ENCODE data around the gene KRTAP5-6. TPM values are rescaled to one million over a fixed set of nuclear protein-coding genes. Genes with fewer than 3 reads are reported as not detected.

The KRTAP5-6 gene
- total RNA-seq, 1 experiment from 2014 or later, result not detected

DNA sequence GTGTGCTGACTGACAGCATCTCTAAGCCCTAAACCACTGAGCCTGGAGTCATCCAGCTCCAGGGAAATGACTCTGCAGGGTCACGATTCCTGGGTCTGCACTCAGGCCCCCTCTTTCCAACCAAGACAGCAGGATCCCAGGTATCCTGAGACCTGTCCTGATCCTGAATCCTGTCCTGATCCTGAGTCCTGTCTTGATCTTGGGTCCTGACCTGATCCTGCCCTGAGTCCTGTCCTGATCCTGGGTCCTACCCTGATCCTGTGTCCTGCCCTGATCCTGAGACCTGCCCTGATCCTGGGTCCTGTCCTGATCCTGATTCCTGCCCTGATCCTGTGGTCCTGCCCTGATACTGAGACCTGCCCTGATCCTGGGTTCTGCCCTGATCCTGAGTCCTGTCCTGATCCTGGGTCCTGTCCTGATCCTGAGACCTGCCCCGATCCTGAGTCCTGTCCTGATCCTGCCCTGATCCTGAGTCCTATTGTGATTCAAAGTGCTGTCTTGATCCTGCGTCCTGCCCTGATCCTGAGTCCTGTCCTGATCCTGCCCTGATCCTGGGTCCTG lies 1.4 kb upstream of the KRTAP5-6 start:
- intact Hi-C loops (cut with micrococcal nuclease), result no loop called here
- BruUV-seq (replicated peaks), result no TSS peak
- Histone ChIP-seq H3K27me3 (ENCODE audit: insufficient read depth, low read length) (no peaks in the 10 kb centered on the region), H3K9me2 (ENCODE audit: insufficient read depth) (no peaks in the 10 kb centered on the region), H3K9me3 (ENCODE audit: control insufficient read depth in 1 of 2, insufficient read depth in 1 of 2, low read depth in 1 of 2, low read length in 2 of 2) (no peaks in the 10 kb centered on the region), H3K4me3 (replicated peaks in 1 of 2; ENCODE audit: low read depth in 1 of 2, low read length in 2 of 2) (no peak overlapping the region), H3K4me1 (ENCODE audit: control insufficient read depth in 1 of 2, insufficient read depth in 2 of 2, low read length in 2 of 2) (peaks cover 0 to 12% of the 10 kb centered on the region in 2 experiments; a peak in 2 of 4 replicates), H3K9ac (ENCODE audit: low read length) (no peak overlapping the region), H3K79me2 (ENCODE audit: insufficient read depth, low read length) (no peaks in the 10 kb centered on the region), H3K27ac (ENCODE audit: low read depth, low read length) (no peak overlapping the region), H2AFZ (ENCODE audit: low read depth, low read length, poor library complexity, severe bottlenecking) (no peak overlapping the region), H3K36me3 (ENCODE audit: control insufficient read depth in 1 of 2, insufficient read depth in 2 of 2, low read length in 2 of 2) (no peaks in the 10 kb centered on the region), H3K4me2 (ENCODE audit: low read length) (no peak overlapping the region), H4K20me1 (ENCODE audit: insufficient read depth) (no peaks in the 10 kb centered on the region)
- CTCF ChIA-PET, result interaction anchor here (3.2 to 5.5 kb wide), 2 partner anchors 137 to 456 kb away, joined by 45 to 259 read pairs; partner anchors contain the start of gene SYT8
- RAD21 ChIA-PET (ENCODE audit: low non-redundant PET in 1 of 2, low total read pairs in 2 of 2, uncharacterized antibody in 2 of 2, unreplicated experiment in 2 of 2), result no interaction called here
- TF ChIP-seq TCF7L2 (IDR thresholded peaks at IDR 0.05; ENCODE audit: borderline replicate concordance, extremely low read depth, insufficient read depth, insufficient read length) (no peak), POLR2AphosphoS5 (IDR thresholded peaks at IDR 0.05; ENCODE audit: low read depth, low read length) (no peak), CBX3 (IDR thresholded peaks at IDR 0.05; ENCODE audit: low read depth) (no peak), EZH2 (IDR thresholded peaks at IDR 0.05) (no peak), ZNF274 (IDR thresholded peaks at IDR 0.05; ENCODE audit: low read depth, low read length) (no peak), POLR2A (IDR thresholded peaks at IDR 0.05; ENCODE audit: borderline replicate concordance, extremely low read depth, insufficient read depth, insufficient read length) (no peak), SP1 (IDR thresholded peaks at IDR 0.05; ENCODE audit: low read depth) (no peak), FOSL1 (IDR thresholded peaks at IDR 0.05; ENCODE audit: low read depth) (no peak), RAD21 (IDR thresholded peaks at IDR 0.05; ENCODE audit: low read depth) (no peak), EZH2phosphoT487 (IDR thresholded peaks at IDR 0.05; ENCODE audit: borderline replicate concordance) (no peak), SIN3A (IDR thresholded peaks at IDR 0.05; ENCODE audit: low read depth) (no peak), ELF1 (IDR thresholded peaks at IDR 0.05; ENCODE audit: borderline replicate concordance, low read depth) (no peak)
- TF ChIP-seq, protein P1, sequence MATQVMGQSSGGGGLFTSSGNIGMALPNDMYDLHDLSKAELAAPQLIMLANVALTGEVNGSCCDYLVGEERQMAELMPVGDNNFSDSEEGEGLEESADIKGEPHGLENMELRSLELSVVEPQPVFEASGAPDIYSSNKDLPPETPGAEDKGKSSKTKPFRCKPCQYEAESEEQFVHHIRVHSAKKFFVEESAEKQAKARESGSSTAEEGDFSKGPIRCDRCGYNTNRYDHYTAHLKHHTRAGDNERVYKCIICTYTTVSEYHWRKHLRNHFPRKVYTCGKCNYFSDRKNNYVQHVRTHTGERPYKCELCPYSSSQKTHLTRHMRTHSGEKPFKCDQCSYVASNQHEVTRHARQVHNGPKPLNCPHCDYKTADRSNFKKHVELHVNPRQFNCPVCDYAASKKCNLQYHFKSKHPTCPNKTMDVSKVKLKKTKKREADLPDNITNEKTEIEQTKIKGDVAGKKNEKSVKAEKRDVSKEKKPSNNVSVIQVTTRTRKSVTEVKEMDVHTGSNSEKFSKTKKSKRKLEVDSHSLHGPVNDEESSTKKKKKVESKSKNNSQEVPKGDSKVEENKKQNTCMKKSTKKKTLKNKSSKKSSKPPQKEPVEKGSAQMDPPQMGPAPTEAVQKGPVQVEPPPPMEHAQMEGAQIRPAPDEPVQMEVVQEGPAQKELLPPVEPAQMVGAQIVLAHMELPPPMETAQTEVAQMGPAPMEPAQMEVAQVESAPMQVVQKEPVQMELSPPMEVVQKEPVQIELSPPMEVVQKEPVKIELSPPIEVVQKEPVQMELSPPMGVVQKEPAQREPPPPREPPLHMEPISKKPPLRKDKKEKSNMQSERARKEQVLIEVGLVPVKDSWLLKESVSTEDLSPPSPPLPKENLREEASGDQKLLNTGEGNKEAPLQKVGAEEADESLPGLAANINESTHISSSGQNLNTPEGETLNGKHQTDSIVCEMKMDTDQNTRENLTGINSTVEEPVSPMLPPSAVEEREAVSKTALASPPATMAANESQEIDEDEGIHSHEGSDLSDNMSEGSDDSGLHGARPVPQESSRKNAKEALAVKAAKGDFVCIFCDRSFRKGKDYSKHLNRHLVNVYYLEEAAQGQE (IDR thresholded peaks at IDR 0.05; ENCODE audit: low read depth), result no peak
- TF ChIP-seq, protein P2, sequence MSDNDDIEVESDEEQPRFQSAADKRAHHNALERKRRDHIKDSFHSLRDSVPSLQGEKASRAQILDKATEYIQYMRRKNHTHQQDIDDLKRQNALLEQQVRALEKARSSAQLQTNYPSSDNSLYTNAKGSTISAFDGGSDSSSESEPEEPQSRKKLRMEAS (IDR thresholded peaks at IDR 0.05), result no peak
- TF ChIP-seq, protein P3, sequence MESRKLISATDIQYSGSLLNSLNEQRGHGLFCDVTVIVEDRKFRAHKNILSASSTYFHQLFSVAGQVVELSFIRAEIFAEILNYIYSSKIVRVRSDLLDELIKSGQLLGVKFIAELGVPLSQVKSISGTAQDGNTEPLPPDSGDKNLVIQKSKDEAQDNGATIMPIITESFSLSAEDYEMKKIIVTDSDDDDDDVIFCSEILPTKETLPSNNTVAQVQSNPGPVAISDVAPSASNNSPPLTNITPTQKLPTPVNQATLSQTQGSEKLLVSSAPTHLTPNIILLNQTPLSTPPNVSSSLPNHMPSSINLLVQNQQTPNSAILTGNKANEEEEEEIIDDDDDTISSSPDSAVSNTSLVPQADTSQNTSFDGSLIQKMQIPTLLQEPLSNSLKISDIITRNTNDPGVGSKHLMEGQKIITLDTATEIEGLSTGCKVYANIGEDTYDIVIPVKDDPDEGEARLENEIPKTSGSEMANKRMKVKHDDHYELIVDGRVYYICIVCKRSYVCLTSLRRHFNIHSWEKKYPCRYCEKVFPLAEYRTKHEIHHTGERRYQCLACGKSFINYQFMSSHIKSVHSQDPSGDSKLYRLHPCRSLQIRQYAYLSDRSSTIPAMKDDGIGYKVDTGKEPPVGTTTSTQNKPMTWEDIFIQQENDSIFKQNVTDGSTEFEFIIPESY (IDR thresholded peaks at IDR 0.05; ENCODE audit: extremely low read depth, insufficient replicate concordance, low read length), result no peak
- TF ChIP-seq, protein P4, sequence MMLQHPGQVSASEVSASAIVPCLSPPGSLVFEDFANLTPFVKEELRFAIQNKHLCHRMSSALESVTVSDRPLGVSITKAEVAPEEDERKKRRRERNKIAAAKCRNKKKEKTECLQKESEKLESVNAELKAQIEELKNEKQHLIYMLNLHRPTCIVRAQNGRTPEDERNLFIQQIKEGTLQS (IDR thresholded peaks at IDR 0.05), result no peak
- POLR2A ChIA-PET, result no interaction called here
- DNase-seq (ENCODE audit: low read depth, low spot score) (no peak), ATAC-seq (no peak)
